T-helper 1 cell treated with Interleukin-12 subunit alpha and Interleukin-12 subunit beta and Interleukin-4 antibody, amounts not matched to agents 30 ng/mL and 1 ng/mL, for 36 hours (primary cell): ENCODE data around the gene SOX18. TPM values are rescaled to one million over a fixed set of nuclear protein-coding genes. Genes with fewer than 3 reads are reported as not detected.

Experiments
- intact Hi-C: fragments of 100-400 bp; cut with micrococcal nuclease; formaldehyde crosslinking; loops from one replicate; pipeline ENCODE4 v1.15.1; 2024
- total RNA-seq: library from RNA; stranded (reverse); gene quantifications from 2 replicates; pipeline ENCODE4 v1.2.3, GENCODE V29; 2022

The SOX18 gene
- total RNA-seq, 1 donor from 2014 or later, result 1.8 TPM

GRCh38 chr20:64055396-64055892 lies 6.0 kb upstream of the SOX18 start:
- intact Hi-C loops, result loop anchor here (5.0 kb wide), 2 partner anchors 268 to 418 kb away; no protein-coding TSS in a partner anchor

GRCh38 chr20:64053841-64054661 lies 4.6 kb upstream of the SOX18 start:
- intact Hi-C loops, result no loop called here

GRCh38 chr20:64052987-64053840 lies 3.8 kb upstream of the SOX18 start:
- intact Hi-C loops, result no loop called here

GRCh38 chr20:64052326-64052722 lies 2.9 kb upstream of the SOX18 start:
- intact Hi-C loops, result no loop called here

GRCh38 chr20:64051561-64052325 lies 2.3 kb upstream of the SOX18 start:
- intact Hi-C loops, result no loop called here

GRCh38 chr20:64051033-64051452 lies 1.6 kb upstream of the SOX18 start:
- intact Hi-C loops, result no loop called here

GRCh38 chr20:64050261-64051032 lies 1.0 kb upstream of the SOX18 start:
- intact Hi-C loops, result no loop called here

GRCh38 chr20:64049878-64050260 lies 430 bp upstream of the SOX18 start:
- intact Hi-C loops, result loop anchor here (1.0 kb wide), 1 partner anchor 11 kb away; no protein-coding TSS in a partner anchor

GRCh38 chr20:64048402-64049044 lies 916 bp downstream of the SOX18 start:
- intact Hi-C loops, result loop anchor here (1.0 kb wide), 1 partner anchor 9 kb away; no protein-coding TSS in a partner anchor

GRCh38 chr20:64047968-64048401 lies 1.5 kb downstream of the SOX18 start:
- intact Hi-C loops, result no loop called here

- intact Hi-C loops, result no loop called here
Measured at GRCh38 chr20:64047046-64047389, 2.4 kb downstream of the SOX18 start.

- intact Hi-C loops, result no loop called here
Measured at GRCh38 chr20:64045346-64046011, 4.0 kb downstream of the SOX18 start.

GRCh38 chr20:64044484-64045247 lies 4.8 kb downstream of the SOX18 start:
- intact Hi-C loops, result no loop called here

- intact Hi-C loops, result no loop called here
Measured at GRCh38 chr20:64043768-64044167, 5.7 kb downstream of the SOX18 start.

- intact Hi-C loops, result no loop called here
Measured at GRCh38 chr20:64042054-64042781, 7.2 kb downstream of the SOX18 start.

- intact Hi-C loops, result no loop called here
Measured at GRCh38 chr20:64041781-64042053, 7.7 kb downstream of the SOX18 start.

- intact Hi-C loops, result no loop called here
Measured at GRCh38 chr20:64041040-64041780, 8.2 kb downstream of the SOX18 start.
